ENCODE results near the gene RTL1. TPM values are rescaled to one million over a fixed set of nuclear protein-coding genes. Genes with fewer than 3 reads are reported as not detected.

The RTL1 gene
- total RNA-seq, 2 donors from 2014 or later: not detected

- Mint-ChIP-seq H3K27me3 (peaks cover 5% of the 10 kb centered on the region), H3K4me1 (no peaks in the 10 kb centered on the region), H3K9me3 (no peaks in the 10 kb centered on the region), H3K4me3 (no peak overlapping the region), H3K36me3 (ENCODE audit: low read depth) (no peaks in the 10 kb centered on the region), H3K27ac (no peak overlapping the region)
- ATAC-seq (replicated peaks): no peak
Observed at GRCh38 chr14:100881211-100882025, 22.1 kb downstream of the RTL1 start.

- ATAC-seq (replicated peaks): no peak
- no peaks in the 10 kb centered on the region for H3K9me3 Mint-ChIP-seq
- no peak overlapping the region for H3K27ac Mint-ChIP-seq
- H3K4me3 Mint-ChIP-seq: no peak overlapping the region
- no peaks in the 10 kb centered on the region for H3K4me1 Mint-ChIP-seq
- no peaks in the 10 kb centered on the region for H3K36me3 Mint-ChIP-seq (ENCODE audit: low read depth)
- H3K27me3 Mint-ChIP-seq: peaks cover 1% of the 10 kb centered on the region
Observed at GRCh38 chr14:100880271-100881101, 23.0 kb downstream of the RTL1 start.

GRCh38 chr14:100879782-100880181 lies 23.7 kb downstream of the RTL1 start:
- ATAC-seq (replicated peaks): no peak
- no peak overlapping the region for H3K4me3 Mint-ChIP-seq
- no peaks in the 10 kb centered on the region for H3K9me3 Mint-ChIP-seq
- H3K36me3 Mint-ChIP-seq (ENCODE audit: low read depth): no peaks in the 10 kb centered on the region
- no peaks in the 10 kb centered on the region for H3K27me3 Mint-ChIP-seq
- H3K4me1 Mint-ChIP-seq: no peaks in the 10 kb centered on the region
- no peak overlapping the region for H3K27ac Mint-ChIP-seq

GRCh38 chr14:100879194-100879593 lies 24.3 kb downstream of the RTL1 start:
- Mint-ChIP-seq H3K27ac (no peak overlapping the region), H3K27me3 (no peaks in the 10 kb centered on the region), H3K36me3 (ENCODE audit: low read depth) (no peaks in the 10 kb centered on the region), H3K9me3 (no peaks in the 10 kb centered on the region), H3K4me1 (no peaks in the 10 kb centered on the region), H3K4me3 (no peak overlapping the region)
- no peak for ATAC-seq (replicated peaks)

- H3K9me3 Mint-ChIP-seq: no peaks in the 10 kb centered on the region
- no peak overlapping the region for H3K4me3 Mint-ChIP-seq
- ATAC-seq (replicated peaks): no peak
- no peak overlapping the region for H3K27ac Mint-ChIP-seq
- no peaks in the 10 kb centered on the region for H3K36me3 Mint-ChIP-seq (ENCODE audit: low read depth)
- H3K4me1 Mint-ChIP-seq: no peaks in the 10 kb centered on the region
- H3K27me3 Mint-ChIP-seq: no peaks in the 10 kb centered on the region
Observed at GRCh38 chr14:100878271-100879146, 25.0 kb downstream of the RTL1 start.

GRCh38 chr14:100875861-100876590 lies 27.5 kb downstream of the RTL1 start:
- peaks cover 11% of the 10 kb centered on the region for H3K4me1 Mint-ChIP-seq
- no peaks in the 10 kb centered on the region for H3K27me3 Mint-ChIP-seq
- H3K27ac Mint-ChIP-seq: no peak overlapping the region
- ATAC-seq (replicated peaks): no peak
- no peaks in the 10 kb centered on the region for H3K9me3 Mint-ChIP-seq
- no peaks in the 10 kb centered on the region for H3K36me3 Mint-ChIP-seq (ENCODE audit: low read depth)
- H3K4me3 Mint-ChIP-seq: no peak overlapping the region

GRCh38 chr14:100875126-100875525 lies 28.4 kb downstream of the RTL1 start:
- Mint-ChIP-seq H3K4me3 (no peak overlapping the region), H3K9me3 (no peaks in the 10 kb centered on the region), H3K4me1 (peaks cover 11% of the 10 kb centered on the region), H3K27ac (no peak overlapping the region), H3K27me3 (no peaks in the 10 kb centered on the region), H3K36me3 (ENCODE audit: low read depth) (no peaks in the 10 kb centered on the region)
- no peak for ATAC-seq (replicated peaks)

- Mint-ChIP-seq H3K4me3 (no peak overlapping the region), H3K27ac (no peak overlapping the region), H3K36me3 (ENCODE audit: low read depth) (no peaks in the 10 kb centered on the region), H3K4me1 (peaks cover 11% of the 10 kb centered on the region), H3K9me3 (no peaks in the 10 kb centered on the region), H3K27me3 (no peaks in the 10 kb centered on the region)
- no peak for ATAC-seq (replicated peaks)
Observed at GRCh38 chr14:100874411-100875091, 29.0 kb downstream of the RTL1 start.

- Mint-ChIP-seq H3K36me3 (ENCODE audit: low read depth) (no peaks in the 10 kb centered on the region), H3K4me1 (peaks cover 11% of the 10 kb centered on the region), H3K27ac (no peak overlapping the region), H3K27me3 (no peaks in the 10 kb centered on the region), H3K9me3 (no peaks in the 10 kb centered on the region), H3K4me3 (no peak overlapping the region)
- ATAC-seq (replicated peaks): no peak
Observed at GRCh38 chr14:100874051-100874410, 29.5 kb downstream of the RTL1 start.

- ATAC-seq (replicated peaks): peak; percentile 11
Observed at GRCh38 chr14:100873096-100873482, 30.4 kb downstream of the RTL1 start.

GRCh38 chr14:100872259-100873095 lies 31.0 kb downstream of the RTL1 start:
- H3K36me3 Mint-ChIP-seq (ENCODE audit: low read depth): no peaks in the 10 kb centered on the region
- no peak overlapping the region for H3K27ac Mint-ChIP-seq
- no peak overlapping the region for H3K4me3 Mint-ChIP-seq
- no peaks in the 10 kb centered on the region for H3K9me3 Mint-ChIP-seq
- peaks cover 11% of the 10 kb centered on the region for H3K4me1 Mint-ChIP-seq
- peak; percentile 64 for ATAC-seq (replicated peaks)
- no peaks in the 10 kb centered on the region for H3K27me3 Mint-ChIP-seq

More at GRCh38 chr14:100873096-100873482, 30.4 kb downstream of the RTL1 start:
- no peaks in the 10 kb centered on the region for H3K9me3 Mint-ChIP-seq
- peaks cover 11% of the 10 kb centered on the region for H3K4me1 Mint-ChIP-seq
- H3K27ac Mint-ChIP-seq: no peak overlapping the region
- no peak overlapping the region for H3K4me3 Mint-ChIP-seq
- no peaks in the 10 kb centered on the region for H3K27me3 Mint-ChIP-seq
- no peaks in the 10 kb centered on the region for H3K36me3 Mint-ChIP-seq (ENCODE audit: low read depth)

- Mint-ChIP-seq H3K27me3 (no peaks in the 10 kb centered on the region), H3K27ac (no peak overlapping the region), H3K4me3 (no peak overlapping the region), H3K9me3 (no peaks in the 10 kb centered on the region), H3K36me3 (ENCODE audit: low read depth) (no peaks in the 10 kb centered on the region), H3K4me1 (peaks cover 11% of the 10 kb centered on the region)
- ATAC-seq (replicated peaks): peak; percentile 66
Observed at GRCh38 chr14:100871234-100872186, 32.0 kb downstream of the RTL1 start.

All from activated T-helper 17 cell treated with anti-CD3 and anti-CD28 coated beads, Interleukin-2, amount 50 U/mL, for 72 hours (primary cell).